Activated naive CD4-positive, alpha-beta T cell treated with Interleukin-2 at 50 U/mL for 16 hours (primary cell): ENCODE measurements around the gene CADM3.

Experiments
- DNase-seq: peaks from one replicate; pipeline ENCODE4 v3.0.0-alpha.2; 2020

Gene CADM3

GRCh38 chr1:159171254-159171687, at the start of gene CADM3:
Gene CADM3, plus strand, starts transcription at chr1:159171615. Its CDS starts 151 bp downstream, at chr1:159171766.
- DNase-seq = no peak

- DNase-seq = no peak
Measured at GRCh38 chr1:159122005-159122621, 49.3 kb upstream of the CADM3 start.

- DNase-seq = no peak
Measured at GRCh38 chr1:159123587-159123986, 47.8 kb upstream of the CADM3 start.

DNA sequence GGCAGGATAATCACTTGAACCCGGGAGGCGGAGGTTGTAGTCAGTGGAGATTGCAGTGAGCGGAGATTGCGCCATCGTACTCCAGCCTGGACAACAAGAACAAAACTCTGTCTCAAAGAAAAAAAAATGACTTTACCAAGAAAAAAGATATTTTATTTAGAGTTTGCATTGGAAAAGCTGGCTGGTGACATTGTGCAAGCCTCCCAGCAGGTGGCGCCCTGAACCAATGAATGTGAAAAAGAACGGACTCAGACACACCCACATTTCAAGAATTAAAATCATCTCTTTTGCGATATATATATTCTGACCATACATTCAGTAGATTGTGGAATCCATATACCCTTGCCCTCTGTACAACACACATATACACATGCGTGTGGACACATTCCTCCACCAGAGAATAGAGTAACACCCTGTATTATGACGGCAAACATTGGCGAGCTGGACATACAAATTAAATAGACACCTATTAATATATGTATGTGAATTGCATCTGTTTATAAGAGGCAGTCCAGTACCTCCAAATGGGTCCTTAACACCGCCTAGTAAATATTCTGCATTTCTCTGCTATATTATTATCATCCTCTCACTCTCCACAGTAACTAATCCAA, 39.0 kb upstream of the CADM3 start:
- DNase-seq = peak; percentile 76

GRCh38 chr1:159140474-159140873, 30.9 kb upstream of the CADM3 start:
- no peak for DNase-seq

GRCh38 chr1:159141584-159142390, 29.6 kb upstream of the CADM3 start:
- no peak for DNase-seq

DNA sequence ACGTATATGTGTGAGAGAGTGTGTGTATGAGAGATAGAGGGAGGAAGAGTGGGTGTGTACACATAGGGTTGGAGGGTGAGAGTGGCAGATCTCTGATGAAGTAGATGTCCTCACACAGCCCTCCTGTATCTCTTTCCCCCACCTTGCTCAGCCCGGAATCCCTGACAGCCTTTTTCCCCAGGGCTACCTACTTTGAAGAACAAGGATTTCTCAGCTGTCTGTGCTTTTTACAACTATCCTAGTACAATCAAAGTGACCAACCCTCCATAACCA, 29.1 kb upstream of the CADM3 start:
- no peak for DNase-seq

- no peak for DNase-seq
Measured at GRCh38 chr1:159142726-159143510, 28.5 kb upstream of the CADM3 start.

DNA sequence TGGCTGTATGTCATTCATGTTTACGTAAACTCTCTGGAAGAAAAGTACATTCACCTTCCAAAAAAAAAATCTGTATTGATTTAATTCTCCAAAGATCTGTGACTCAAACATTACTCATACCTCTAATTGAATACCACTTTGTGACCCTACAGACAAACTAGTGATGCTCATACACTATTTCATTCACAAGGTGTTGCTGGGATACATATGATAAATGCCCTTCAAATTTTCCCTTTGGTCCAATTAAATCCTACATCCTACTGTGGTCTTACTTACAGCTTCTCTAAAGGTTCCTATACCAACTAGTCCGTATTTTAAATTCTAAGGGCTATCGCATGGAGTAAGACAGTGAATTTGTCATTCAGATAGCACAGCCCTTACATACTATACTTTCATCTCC, 26.8 kb upstream of the CADM3 start:
- DNase-seq = no peak

- no peak for DNase-seq
Measured at GRCh38 chr1:159146980-159147379, 24.4 kb upstream of the CADM3 start.

DNA sequence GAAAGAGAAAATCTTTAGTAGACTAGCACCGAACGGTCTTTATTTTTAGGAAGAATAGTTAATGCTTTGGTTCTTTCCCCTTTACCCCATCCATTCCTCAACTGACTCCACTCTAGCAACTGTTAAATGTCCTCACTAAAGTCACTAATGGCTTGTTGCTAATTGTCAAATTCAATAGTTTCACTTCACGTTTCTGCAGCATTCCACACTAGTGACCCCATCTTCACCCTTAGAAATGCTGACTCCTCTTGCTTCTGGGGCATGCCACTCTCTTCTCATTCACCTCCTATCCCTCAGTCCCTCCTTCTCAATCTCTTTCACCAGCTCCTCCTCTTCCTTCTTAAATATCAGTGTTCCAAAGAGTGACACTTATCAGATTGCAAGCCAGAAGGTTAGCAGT, 19.4 kb upstream of the CADM3 start:
- no peak for DNase-seq

- DNase-seq = peak; percentile 61
Measured at GRCh38 chr1:159161001-159161718, 10.3 kb upstream of the CADM3 start.

GRCh38 chr1:159161719-159162026, 9.7 kb upstream of the CADM3 start:
- DNase-seq = no peak

DNA sequence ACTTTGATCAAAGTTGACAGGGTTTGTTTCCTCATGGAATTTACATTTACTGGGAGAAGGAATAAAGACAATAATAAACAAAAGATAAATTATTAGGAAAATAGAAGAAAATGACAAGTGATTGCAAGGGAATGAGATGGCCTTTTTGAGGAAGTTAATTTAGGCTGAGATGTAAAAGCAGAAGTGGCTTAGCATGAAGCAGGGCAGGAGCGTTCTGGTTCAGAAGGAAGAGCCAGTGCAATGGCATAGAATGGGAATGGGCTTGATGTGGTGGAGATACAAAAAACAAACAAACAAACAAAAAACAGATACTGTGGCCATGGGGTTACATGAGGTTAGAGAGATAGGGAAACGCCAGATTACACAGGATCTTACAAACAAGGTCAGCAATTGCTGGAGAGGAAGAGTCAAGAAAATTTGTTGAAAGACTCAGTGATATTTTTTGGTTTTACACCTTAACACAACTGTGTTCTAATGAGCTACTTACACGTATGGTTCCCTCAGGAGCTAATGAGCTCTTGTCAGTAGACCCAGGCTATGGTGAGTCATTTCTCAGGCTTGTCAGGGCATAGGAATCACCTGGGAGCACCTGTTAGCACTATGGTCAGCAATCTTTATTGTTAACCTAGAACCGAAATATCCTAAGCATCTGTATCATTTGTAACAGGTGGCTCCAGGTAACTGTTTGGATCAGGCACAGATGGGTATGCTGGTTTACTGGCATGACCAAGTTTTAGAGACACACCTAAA, 8.7 kb upstream of the CADM3 start:
- DNase-seq = no peak

- no peak for DNase-seq
Measured at GRCh38 chr1:159163614-159164228, 7.7 kb upstream of the CADM3 start.

DNA sequence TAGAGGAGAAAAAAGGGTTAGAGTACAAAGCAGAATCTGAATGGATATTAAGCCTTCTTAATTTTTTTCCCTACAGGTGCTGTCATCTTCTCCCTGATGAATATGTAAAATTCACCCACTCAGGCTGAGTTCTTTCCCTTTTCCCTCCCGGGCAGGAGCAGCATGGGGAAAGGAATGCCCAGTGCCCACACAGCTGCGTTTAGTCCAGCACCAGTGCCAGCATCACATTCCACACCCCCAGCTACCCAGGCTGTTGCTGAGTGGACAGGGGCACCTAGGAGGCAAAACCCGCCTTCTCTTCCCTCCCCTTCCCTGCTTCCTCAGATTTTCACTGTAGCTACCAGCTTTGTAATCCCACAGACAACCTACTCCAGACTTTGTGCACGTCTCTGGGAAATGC, 3.4 kb upstream of the CADM3 start:
- DNase-seq = no peak

- no peak for DNase-seq
Measured at GRCh38 chr1:159170639-159171038, 776 bp upstream of the CADM3 start.

- no peak for DNase-seq
Measured at GRCh38 chr1:159171688-159172501, 480 bp downstream of the CADM3 start.

DNA sequence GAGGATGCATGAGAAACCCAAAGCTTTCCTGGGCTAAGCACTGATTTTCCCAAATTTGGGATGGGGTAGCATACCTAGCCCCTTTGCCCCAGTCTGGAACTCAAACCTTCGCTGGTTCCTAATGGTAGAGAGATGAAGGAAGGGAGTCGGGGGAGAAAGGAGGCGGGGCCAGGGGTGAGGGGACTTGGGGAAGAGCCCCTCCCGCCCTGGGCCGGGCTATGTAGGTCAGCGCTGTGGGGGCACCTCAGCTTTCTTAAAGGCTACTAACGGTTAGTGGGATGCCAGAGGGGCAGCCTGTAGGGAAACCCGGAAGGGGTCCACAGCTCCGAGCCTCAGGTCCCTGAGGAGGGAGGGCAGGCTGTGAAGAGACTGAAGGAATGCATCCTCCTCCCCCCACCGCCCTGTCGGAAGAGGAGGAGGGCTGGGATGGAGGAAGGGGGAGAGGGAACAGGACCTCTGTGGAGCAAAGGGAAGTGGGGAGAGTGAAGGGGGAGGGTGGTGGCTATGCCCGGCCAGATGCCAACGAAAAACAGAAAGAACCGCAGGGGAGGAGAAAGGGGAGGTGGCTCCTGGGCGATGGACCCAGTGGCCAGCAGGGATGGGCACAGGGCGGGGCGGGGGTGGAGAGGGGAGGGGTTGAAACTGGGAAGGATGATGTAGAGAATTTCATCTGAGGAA, 1.3 kb downstream of the CADM3 start:
- no peak for DNase-seq

- DNase-seq = no peak
Measured at GRCh38 chr1:159173320-159173719, 1.9 kb downstream of the CADM3 start.
